Measurements from ENCODE around the gene PEX26. TPM values are rescaled to one million over a fixed set of nuclear protein-coding genes. Genes with fewer than 3 reads are reported as not detected.

PEX26 gene
- total and polyA plus RNA-seq, 2 of the 13 experiments (the other 11 are each of a cell fraction or from before 2014, with no cell fraction given), result 10.6 to 25.1 TPM

DNA sequence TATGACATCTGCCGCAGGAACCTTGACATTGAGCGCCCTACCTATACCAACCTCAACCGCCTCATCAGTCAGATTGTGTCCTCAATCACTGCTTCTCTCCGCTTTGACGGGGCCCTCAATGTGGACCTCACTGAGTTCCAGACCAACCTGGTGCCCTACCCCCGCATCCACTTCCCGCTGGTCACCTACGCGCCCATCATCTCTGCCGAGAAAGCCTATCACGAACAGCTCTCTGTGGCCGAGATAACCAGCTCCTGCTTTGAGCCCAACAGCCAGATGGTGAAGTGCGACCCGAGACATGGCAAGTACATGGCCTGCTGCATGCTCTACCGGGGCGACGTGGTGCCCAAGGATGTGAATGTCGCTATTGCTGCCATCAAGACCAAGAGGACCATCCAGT lies 48.8 kb downstream of the PEX26 start:
- no peaks in the 10 kb centered on the region for H3K9me3 ChIP-seq (ENCODE audit: low read length)
- no peak for FAIRE-seq
- no peaks in the 10 kb centered on the region for H4K20me1 ChIP-seq (ENCODE audit: insufficient read depth, low read length)
- no peak for ATAC-seq
- 98% methylated on average over 18 of the region's 18 CpGs for WGBS (ENCODE audit: low lambda C conversion rate)
- TF ChIP-seq KLF15 (CRISPR knock-in tag; IDR thresholded peaks at IDR 0.05; ENCODE audit: borderline replicate concordance) (no peak), POLR2AphosphoS2 (IDR thresholded peaks at IDR 0.05; ENCODE audit: low read depth, low read length) (no peak), ZFP90 (CRISPR knock-in tag; IDR thresholded peaks at IDR 0.05; ENCODE audit: borderline replicate concordance) (no peak), CREBL2 (CRISPR knock-in tag; IDR thresholded peaks at IDR 0.05; ENCODE audit: borderline replicate concordance) (no peak), HOXA3 (CRISPR knock-in tag; IDR thresholded peaks at IDR 0.05) (no peak), REPIN1 (CRISPR knock-in tag; IDR thresholded peaks at IDR 0.05; ENCODE audit: borderline replicate concordance, low read depth) (no peak), ZSCAN31 (CRISPR knock-in tag; IDR thresholded peaks at IDR 0.05; ENCODE audit: low read depth) (no peak), ZNF124 (CRISPR knock-in tag; IDR thresholded peaks at IDR 0.05) (no peak), SRSF1 (optimal IDR thresholded peaks at IDR 0.05; ENCODE audit: low read depth, low read length) (no peak), NAIF1 (CRISPR knock-in tag; IDR thresholded peaks at IDR 0.05; ENCODE audit: borderline replicate concordance) (no peak), ZNF672 (CRISPR knock-in tag; IDR thresholded peaks at IDR 0.05) (no peak)
- H3K36me3 ChIP-seq (replicated peaks in 1 of 2; ENCODE audit: control insufficient read depth in 1 of 2, insufficient read depth in 2 of 2, low read length in 2 of 2), result no peaks in the 10 kb centered on the region
- ChIA-PET POLR2A (no interaction called here), CTCF (ENCODE audit: low intra/inter-chr PET ratio, low total read pairs) (no interaction called here)
- H3K27ac ChIP-seq (ENCODE audit: extremely low read length, insufficient read depth, low read length), result no peak overlapping the region
- no peak overlapping the region for H3K4me3 ChIP-seq (replicated peaks in 1 of 3; ENCODE audit: insufficient read depth in 1 of 3, low read depth in 2 of 3, low read length in 3 of 3)
- no peaks in the 10 kb centered on the region for H3K27me3 ChIP-seq (ENCODE audit: control insufficient read depth in 1 of 2, insufficient read depth in 2 of 2, low read length in 2 of 2)
- in situ Hi-C loops (cut with HindIII; ENCODE audit: extremely low pct_ligation_motif_present, low pct_unique_long_range_greater_than_20kb), result no loop called here
- no peak for DNase-seq (ENCODE audit: low spot score)
- no TSS peak for BruUV-seq (replicated peaks)
- H3K9ac ChIP-seq (ENCODE audit: insufficient read depth, low read depth, low read length), result no peak overlapping the region
- no peaks in the 10 kb centered on the region for H3K79me2 ChIP-seq (ENCODE audit: insufficient read depth, low read length)
- peaks cover 7% of the 10 kb centered on the region for H3K4me1 ChIP-seq (ENCODE audit: insufficient read depth, low read length)
- no peak overlapping the region for H3K4me2 ChIP-seq (ENCODE audit: low read depth, low read length)
- H2AFZ ChIP-seq (ENCODE audit: low read length), result no peak overlapping the region
- intact Hi-C loops (cut with micrococcal nuclease; ENCODE audit: unreplicated experiment), result no loop called here
